Raji (cell line): Measurements from ENCODE around the gene UCN3.

ENCODE experiments used
- POLR2A ChIP-seq: IDR thresholded peaks from 2 replicates; pipeline ENCODE4 v1.6.1; 2011; ENCODE audit warnings: low read depth, low read length, control low read depth; ENCODE audit not compliant: insufficient read depth

UCN3 gene

GRCh38 chr10:5393529-5393928 lies 28.8 kb downstream of the UCN3 start:
- TF ChIP-seq POLR2A: no peak

GRCh38 chr10:5395168-5395567 lies 30.4 kb downstream of the UCN3 start:
- no peak for TF ChIP-seq POLR2A

GRCh38 chr10:5396556-5397300 lies 32.0 kb downstream of the UCN3 start:
- no peak for TF ChIP-seq POLR2A

- no peak for TF ChIP-seq POLR2A
Observed at GRCh38 chr10:5399332-5399731, 34.6 kb downstream of the UCN3 start.

- TF ChIP-seq POLR2A: no peak
Observed at GRCh38 chr10:5400468-5401240, 35.9 kb downstream of the UCN3 start.

- no peak for TF ChIP-seq POLR2A
Observed at GRCh38 chr10:5402798-5403197, 38.0 kb downstream of the UCN3 start.

GRCh38 chr10:5404208-5405041 lies 39.7 kb downstream of the UCN3 start, which contains the start of gene TUBAL3:
Gene TUBAL3, minus strand, starts transcription at chr10:5404828. Its CDS starts 36 bp downstream, at chr10:5404792.
- no peak for TF ChIP-seq POLR2A

GRCh38 chr10:5406918-5407317 lies 42.2 kb downstream of the UCN3 start:
- TF ChIP-seq POLR2A: no peak

- TF ChIP-seq POLR2A: no peak
Observed at GRCh38 chr10:5411941-5412276, 47.1 kb downstream of the UCN3 start.

GRCh38 chr10:5412277-5412941 lies 47.6 kb downstream of the UCN3 start, which contains the start of gene NET1:
Gene NET1, plus strand, starts transcription at chr10:5412557. Its CDS starts 136 bp downstream, at chr10:5412693.
- peak; percentile 70 for TF ChIP-seq POLR2A

- TF ChIP-seq POLR2A: no peak
Observed at GRCh38 chr10:5413012-5413938, 48.5 kb downstream of the UCN3 start.

GRCh38 chr10:5416981-5417380 lies 52.2 kb downstream of the UCN3 start:
- TF ChIP-seq POLR2A: no peak

- TF ChIP-seq POLR2A: no peak
Observed at GRCh38 chr10:5418584-5418983, 53.8 kb downstream of the UCN3 start.

- no peak for TF ChIP-seq POLR2A
Observed at GRCh38 chr10:5419466-5420094, 54.8 kb downstream of the UCN3 start.

GRCh38 chr10:5423771-5424170 lies 59.0 kb downstream of the UCN3 start:
- no peak for TF ChIP-seq POLR2A
